Measurements from ENCODE around the gene UBP1.
A peak's percentile ranks its signal among the peaks of the same experiment; 100 is the strongest.

Gene UBP1

DNA sequence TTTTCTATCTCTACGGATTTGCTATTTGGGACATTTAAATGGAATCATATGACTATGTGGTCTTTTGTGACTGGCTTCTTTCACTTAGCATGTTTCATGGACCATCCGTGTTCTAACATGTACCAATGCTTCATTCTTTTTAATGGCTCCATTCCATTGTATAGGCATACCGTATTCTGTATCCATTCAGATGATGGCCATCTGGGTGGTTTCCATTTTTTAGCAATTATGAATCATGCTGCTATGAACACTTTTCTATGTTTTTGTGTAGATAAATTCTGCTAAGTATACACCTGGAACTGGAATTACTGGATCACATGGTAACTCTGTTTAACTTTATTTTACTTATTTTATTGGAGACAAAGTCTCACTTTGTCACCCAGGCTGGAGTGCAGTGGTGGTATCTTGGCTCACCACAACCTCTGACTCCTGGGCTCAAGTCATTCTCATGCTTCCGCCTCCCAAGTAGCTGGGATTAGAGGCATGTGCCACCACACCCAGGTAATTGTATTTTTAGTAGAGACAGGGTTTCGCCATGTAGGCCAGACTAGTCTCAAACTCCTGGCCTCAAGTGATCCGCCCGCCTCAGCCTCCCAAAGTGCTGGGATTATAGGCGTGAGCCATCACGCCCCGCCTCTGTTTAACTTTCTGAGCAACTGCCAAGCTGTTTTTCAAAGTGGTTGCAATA lies 13.4 kb downstream of the UBP1 start (continued):
- TF ChIP-seq FEZF1 (tag by site-specific recombination; IDR thresholded peaks at IDR 0.05): 0 out of 2 replicates have a peak, but pooled peaks have one; percentile 17
- TF ChIP-seq ZNF623 (tag by site-specific recombination; IDR thresholded peaks at IDR 0.05): no peak
- TF ChIP-seq SP2 (tag by site-specific recombination; IDR thresholded peaks at IDR 0.05): peak; percentile 30; the same call in 1 of the 2 replicates
- TF ChIP-seq ZNF624 (tag by site-specific recombination; IDR thresholded peaks at IDR 0.05): no peak
- TF ChIP-seq PBX3 (CRISPR knock-in tag; IDR thresholded peaks at IDR 0.05): no peak
- 0 out of 2 replicates have a peak, but pooled peaks have one; percentile 26 for TF ChIP-seq TRIM28 (IDR thresholded peaks at IDR 0.05; ENCODE audit: borderline replicate concordance, low read length)
- no peak for TF ChIP-seq ZNF776 (tag by site-specific recombination; IDR thresholded peaks at IDR 0.05; ENCODE audit: borderline replicate concordance)
- TF ChIP-seq ZNF561 (tag by site-specific recombination; IDR thresholded peaks at IDR 0.05; ENCODE audit: borderline replicate concordance): no peak
- no peak for TF ChIP-seq ZFP41 (tag by site-specific recombination; IDR thresholded peaks at IDR 0.05; ENCODE audit: borderline replicate concordance)
- no peak for TF ChIP-seq ZSCAN23 (tag by site-specific recombination; IDR thresholded peaks at IDR 0.05)
- no peak for TF ChIP-seq ZNF214 (tag by site-specific recombination; IDR thresholded peaks at IDR 0.05; ENCODE audit: borderline replicate concordance)
- no peak for TF ChIP-seq ZNF211 (tag by site-specific recombination; IDR thresholded peaks at IDR 0.05; ENCODE audit: low read depth)
- no peak for TF ChIP-seq ZEB2 (tag by site-specific recombination; IDR thresholded peaks at IDR 0.05)
- no peak for TF ChIP-seq RBAK (tag by site-specific recombination; IDR thresholded peaks at IDR 0.05)
- no peak for TF ChIP-seq ZNF433 (tag by site-specific recombination; IDR thresholded peaks at IDR 0.05; ENCODE audit: low read depth)
- TF ChIP-seq ZSCAN16 (tag by site-specific recombination; IDR thresholded peaks at IDR 0.05): no peak
- TF ChIP-seq ZNF354C (tag by site-specific recombination; IDR thresholded peaks at IDR 0.05; ENCODE audit: borderline replicate concordance, low read depth): no peak
- TF ChIP-seq, protein P1, sequence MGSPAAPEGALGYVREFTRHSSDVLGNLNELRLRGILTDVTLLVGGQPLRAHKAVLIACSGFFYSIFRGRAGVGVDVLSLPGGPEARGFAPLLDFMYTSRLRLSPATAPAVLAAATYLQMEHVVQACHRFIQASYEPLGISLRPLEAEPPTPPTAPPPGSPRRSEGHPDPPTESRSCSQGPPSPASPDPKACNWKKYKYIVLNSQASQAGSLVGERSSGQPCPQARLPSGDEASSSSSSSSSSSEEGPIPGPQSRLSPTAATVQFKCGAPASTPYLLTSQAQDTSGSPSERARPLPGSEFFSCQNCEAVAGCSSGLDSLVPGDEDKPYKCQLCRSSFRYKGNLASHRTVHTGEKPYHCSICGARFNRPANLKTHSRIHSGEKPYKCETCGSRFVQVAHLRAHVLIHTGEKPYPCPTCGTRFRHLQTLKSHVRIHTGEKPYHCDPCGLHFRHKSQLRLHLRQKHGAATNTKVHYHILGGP (tag by site-specific recombination; IDR thresholded peaks at IDR 0.05): no peak
- TF ChIP-seq ZNF394 (tag by site-specific recombination; IDR thresholded peaks at IDR 0.05; ENCODE audit: borderline replicate concordance): no peak
- TF ChIP-seq ZNF391 (tag by site-specific recombination; IDR thresholded peaks at IDR 0.05; ENCODE audit: borderline replicate concordance, low read depth): no peak
- TF ChIP-seq ZNF596 (tag by site-specific recombination; IDR thresholded peaks at IDR 0.05): no peak
- TF ChIP-seq OSR2 (tag by site-specific recombination; IDR thresholded peaks at IDR 0.05): peak; percentile 89
- no peak for TF ChIP-seq ZNF223 (tag by site-specific recombination; IDR thresholded peaks at IDR 0.05)
- no peak for TF ChIP-seq ZNF791 (tag by site-specific recombination; IDR thresholded peaks at IDR 0.05)
- no peak for TF ChIP-seq ZNF610 (tag by site-specific recombination; IDR thresholded peaks at IDR 0.05; ENCODE audit: borderline replicate concordance)
- no peak for TF ChIP-seq REST (tag by site-specific recombination; IDR thresholded peaks at IDR 0.05)
- TF ChIP-seq ZNF133 (tag by site-specific recombination; IDR thresholded peaks at IDR 0.05): no peak
- no peak for TF ChIP-seq ZNF24 (tag by site-specific recombination; IDR thresholded peaks at IDR 0.05)
- TF ChIP-seq, protein P2, sequence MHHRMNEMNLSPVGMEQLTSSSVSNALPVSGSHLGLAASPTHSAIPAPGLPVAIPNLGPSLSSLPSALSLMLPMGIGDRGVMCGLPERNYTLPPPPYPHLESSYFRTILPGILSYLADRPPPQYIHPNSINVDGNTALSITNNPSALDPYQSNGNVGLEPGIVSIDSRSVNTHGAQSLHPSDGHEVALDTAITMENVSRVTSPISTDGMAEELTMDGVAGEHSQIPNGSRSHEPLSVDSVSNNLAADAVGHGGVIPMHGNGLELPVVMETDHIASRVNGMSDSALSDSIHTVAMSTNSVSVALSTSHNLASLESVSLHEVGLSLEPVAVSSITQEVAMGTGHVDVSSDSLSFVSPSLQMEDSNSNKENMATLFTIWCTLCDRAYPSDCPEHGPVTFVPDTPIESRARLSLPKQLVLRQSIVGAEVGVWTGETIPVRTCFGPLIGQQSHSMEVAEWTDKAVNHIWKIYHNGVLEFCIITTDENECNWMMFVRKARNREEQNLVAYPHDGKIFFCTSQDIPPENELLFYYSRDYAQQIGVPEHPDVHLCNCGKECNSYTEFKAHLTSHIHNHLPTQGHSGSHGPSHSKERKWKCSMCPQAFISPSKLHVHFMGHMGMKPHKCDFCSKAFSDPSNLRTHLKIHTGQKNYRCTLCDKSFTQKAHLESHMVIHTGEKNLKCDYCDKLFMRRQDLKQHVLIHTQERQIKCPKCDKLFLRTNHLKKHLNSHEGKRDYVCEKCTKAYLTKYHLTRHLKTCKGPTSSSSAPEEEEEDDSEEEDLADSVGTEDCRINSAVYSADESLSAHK (tag by site-specific recombination; IDR thresholded peaks at IDR 0.05): no peak
- TF ChIP-seq ZNF274 (IDR thresholded peaks at IDR 0.05; ENCODE audit: low read length): no peak
- no peak for TF ChIP-seq ZNF274 (tag by site-specific recombination; IDR thresholded peaks at IDR 0.05; ENCODE audit: borderline replicate concordance)
- TF ChIP-seq ZNF600 (tag by site-specific recombination; IDR thresholded peaks at IDR 0.05): no peak
- TF ChIP-seq ZNF2 (tag by site-specific recombination; IDR thresholded peaks at IDR 0.05): no peak
